ENCODE measurements around the gene BLOC1S1. TPM values are rescaled to one million over a fixed set of nuclear protein-coding genes. Genes with fewer than 3 reads are reported as not detected.

Gene BLOC1S1
- total and polyA plus RNA-seq, 9 of the 15 experiments (the other 6 are each of a cell fraction or from before 2014, with no cell fraction given) = 75.2 to 161 (median 98.8) TPM

- TF ChIP-seq E2F5 (CRISPR knock-in tag; IDR thresholded peaks at IDR 0.05) (no peak), E2F3 (CRISPR knock-in tag; IDR thresholded peaks at IDR 0.05) (peak; percentile 66; the same call in 1 of the 2 replicates), ZNF436 (CRISPR knock-in tag; IDR thresholded peaks at IDR 0.05) (no peak), ARHGAP35 (IDR thresholded peaks at IDR 0.05; ENCODE audit: partially characterized antibody) (no peak), TFAM (CRISPR knock-in tag; conservative IDR thresholded peaks at IDR 0.05) (no peak), AFF1 (IDR thresholded peaks at IDR 0.05; ENCODE audit: low read depth in 1 of 2, partially characterized antibody in 2 of 2) (peak; percentile 34 to 97), NBN (IDR thresholded peaks at IDR 0.05; ENCODE audit: low read depth) (peak; percentile 83), ZNF324 (CRISPR knock-in tag; IDR thresholded peaks at IDR 0.05) (no peak), ZNF655 (CRISPR knock-in tag; IDR thresholded peaks at IDR 0.05) (no peak), ZNF24 (IDR thresholded peaks at IDR 0.05) (no peak), NCOA4 (IDR thresholded peaks at IDR 0.05; ENCODE audit: partially characterized antibody) (no peak), DMBX1 (CRISPR knock-in tag; IDR thresholded peaks at IDR 0.05; ENCODE audit: borderline replicate concordance) (peak; percentile 65; the same call in 1 of the 2 replicates), C11orf30 (IDR thresholded peaks at IDR 0.05; ENCODE audit: low read depth) (peak; percentile 99), CBFA2T3 (IDR thresholded peaks at IDR 0.05) (peak; percentile 8; the same call in 1 of the 2 replicates), ARNT (IDR thresholded peaks at IDR 0.05) (peak in 1 of 2 experiments; percentile 56; a peak in 1 of 4 replicates), ZNF121 (CRISPR knock-in tag; conservative IDR thresholded peaks at IDR 0.05) (no peak), CTBP1 (IDR thresholded peaks at IDR 0.05; ENCODE audit: borderline replicate concordance) (0 out of 2 replicates have a peak, but pooled peaks have one; percentile 48), ETV5 (CRISPR knock-in tag; IDR thresholded peaks at IDR 0.05; ENCODE audit: low read depth) (peak; percentile 90), EP400 (IDR thresholded peaks at IDR 0.05) (peak; percentile 83), CREB3 (tag; conservative IDR thresholded peaks at IDR 0.05; ENCODE audit: low read depth) (peak; percentile 40; the same call in 1 of the 2 replicates), EHMT2 (IDR thresholded peaks at IDR 0.05) (0 out of 2 replicates have a peak, but pooled peaks have one; percentile 39)
These were observed at the start of gene BLOC1S1 (continued) for GRCh38 chr12:55715833-55716581.
